GM18861 (cell line): ENCODE measurements around the gene CST9L.
"Not testable (repeated sequence)": the region's sequence is repeated elsewhere in the genome, so short reads cannot be mapped to it uniquely, and the experiment has no call there.

Source experiments
- ATAC-seq: cut with Tn5 transposase; IDR thresholded peaks from one replicate; pipeline ENCODE4 v1.9.1; 2021; ENCODE audit not compliant: unreplicated experiment

CST9L gene

DNA sequence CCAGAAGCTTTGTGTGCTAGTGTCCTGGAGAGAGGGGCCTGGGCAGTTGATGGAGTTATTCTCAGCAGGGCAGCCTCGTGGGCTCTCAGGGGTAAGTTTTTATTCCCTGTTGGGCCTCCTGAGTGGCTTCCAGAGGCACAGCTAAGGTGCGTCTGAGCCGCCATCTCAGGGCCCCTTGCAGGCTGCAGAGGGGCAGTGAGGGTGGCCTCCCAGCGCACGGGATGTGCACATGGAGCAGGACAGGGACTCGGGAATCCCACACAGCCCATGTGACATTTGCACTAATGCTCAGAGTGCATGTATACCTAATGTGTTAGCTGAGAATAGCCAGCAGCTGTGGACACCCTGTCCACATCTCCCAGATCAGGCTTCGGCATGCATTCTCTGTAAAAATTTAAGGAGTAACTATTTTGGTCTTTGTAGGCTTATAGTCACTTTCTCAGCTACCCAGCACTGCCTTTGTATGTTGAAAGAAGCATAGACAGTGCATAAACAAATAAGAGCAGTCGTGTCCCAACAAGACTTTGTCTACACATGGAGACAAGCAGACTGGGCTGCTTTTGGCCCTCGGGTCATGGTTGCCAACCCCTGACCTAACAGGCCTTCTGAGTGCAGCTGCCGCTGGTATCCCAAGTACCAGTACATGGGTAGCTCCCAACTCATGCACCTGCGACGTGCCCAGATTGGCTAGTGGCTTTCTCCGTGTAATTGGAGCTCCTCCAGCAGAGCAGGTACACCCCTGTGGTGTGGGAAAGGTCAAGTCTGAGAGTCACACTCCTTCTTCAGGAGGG, 18.6 kb upstream of the CST9L start:
- no peak for ATAC-seq

DNA sequence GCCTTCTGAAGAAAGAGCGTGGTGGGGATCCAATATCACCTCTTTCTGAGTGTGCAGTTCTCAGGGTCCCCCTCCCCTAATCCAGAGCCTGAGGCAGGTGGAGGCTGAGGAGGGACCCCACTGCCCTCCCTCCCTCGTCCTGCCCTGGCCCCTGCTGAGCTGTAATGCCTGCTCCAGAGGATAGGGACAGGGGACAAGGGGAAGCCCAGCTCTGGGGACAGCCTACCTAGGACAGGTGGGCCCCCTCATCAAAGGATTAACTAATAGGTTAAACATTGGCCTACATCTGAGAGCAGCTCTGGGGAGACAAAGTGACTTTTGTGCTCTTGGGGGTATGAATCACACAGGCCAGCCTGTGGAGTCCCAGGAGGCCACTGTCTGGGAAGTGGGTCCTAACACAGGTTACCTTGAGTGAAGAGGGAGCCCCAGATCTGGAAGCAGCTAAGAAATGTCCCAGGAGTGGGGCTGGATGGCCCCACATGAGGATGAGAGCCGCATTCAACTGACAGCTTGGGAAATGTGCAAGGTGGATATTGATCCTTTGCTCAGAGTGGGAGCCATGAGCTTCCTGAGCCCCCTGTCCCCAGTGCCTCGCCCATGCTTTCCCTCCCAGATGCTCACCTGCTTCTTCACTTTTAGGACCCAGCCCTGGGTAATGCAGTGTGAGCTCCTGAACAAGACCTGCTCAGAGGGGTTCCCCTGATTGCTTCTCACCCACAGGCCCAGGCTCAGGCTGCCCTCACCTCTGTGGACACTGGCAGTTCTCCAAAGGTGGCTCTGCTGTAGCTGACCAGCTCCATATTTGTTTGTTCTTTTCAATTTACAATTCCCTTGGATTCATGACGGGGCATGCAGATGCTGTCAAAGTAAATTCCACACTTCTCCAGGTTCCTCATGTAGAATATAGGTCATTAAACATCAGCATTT, 17.8 kb upstream of the CST9L start:
- ATAC-seq, result no peak

DNA sequence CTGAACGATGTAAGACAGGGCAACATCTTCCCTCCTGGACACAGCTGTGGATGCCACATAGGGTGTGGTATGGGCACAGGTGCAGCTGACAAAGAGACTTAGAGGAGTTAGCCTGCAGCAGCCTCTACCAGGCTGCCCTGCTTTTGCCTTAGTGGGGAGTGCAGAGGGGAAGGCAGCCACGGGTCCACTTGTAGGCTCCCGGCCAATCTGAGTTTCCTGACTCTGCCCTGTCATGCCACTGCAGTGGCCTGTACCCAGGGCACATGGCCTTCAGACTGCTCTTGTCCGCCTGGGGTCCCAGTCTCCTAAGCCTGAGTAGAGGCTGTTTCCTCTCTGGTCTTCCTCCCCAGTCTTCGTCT, 17.1 kb upstream of the CST9L start:
- ATAC-seq, result no peak

DNA sequence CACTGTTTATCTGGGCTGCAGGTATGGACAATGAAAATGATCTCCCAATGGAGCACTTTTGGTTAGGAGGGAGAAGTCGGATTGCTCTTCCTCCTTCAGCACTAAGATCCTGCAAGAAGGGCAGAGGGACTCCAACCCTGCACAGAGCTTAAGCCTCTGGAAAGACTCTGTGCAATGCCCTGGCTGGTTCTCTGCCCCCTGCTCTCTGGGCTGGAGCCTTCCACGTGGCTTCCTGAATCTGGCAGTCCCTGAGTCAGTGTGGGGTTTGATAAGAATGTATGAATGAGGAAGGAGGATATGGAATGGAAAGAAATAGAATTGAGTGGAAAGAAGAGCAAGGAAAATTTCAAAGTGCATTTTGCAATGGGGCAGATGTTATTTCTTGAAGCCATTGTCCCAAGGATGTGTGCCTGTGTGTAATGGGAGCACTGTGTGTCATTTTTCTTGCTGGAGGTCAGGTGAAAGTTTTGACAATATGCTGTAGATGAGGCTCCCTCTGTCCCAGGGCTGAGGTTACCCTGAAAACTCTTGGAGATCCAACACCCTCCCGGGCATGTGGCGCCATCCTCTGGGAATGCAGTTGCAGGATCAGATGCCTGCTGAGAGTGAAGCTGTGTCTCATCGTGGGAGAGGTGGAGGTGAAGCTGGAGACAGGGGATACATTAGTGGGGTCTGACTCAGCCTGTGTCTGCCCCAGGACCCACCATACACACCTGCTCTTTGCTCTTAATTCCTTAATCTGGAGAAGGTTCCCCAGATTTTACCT, 16.3 kb upstream of the CST9L start:
- ATAC-seq, result no peak

DNA sequence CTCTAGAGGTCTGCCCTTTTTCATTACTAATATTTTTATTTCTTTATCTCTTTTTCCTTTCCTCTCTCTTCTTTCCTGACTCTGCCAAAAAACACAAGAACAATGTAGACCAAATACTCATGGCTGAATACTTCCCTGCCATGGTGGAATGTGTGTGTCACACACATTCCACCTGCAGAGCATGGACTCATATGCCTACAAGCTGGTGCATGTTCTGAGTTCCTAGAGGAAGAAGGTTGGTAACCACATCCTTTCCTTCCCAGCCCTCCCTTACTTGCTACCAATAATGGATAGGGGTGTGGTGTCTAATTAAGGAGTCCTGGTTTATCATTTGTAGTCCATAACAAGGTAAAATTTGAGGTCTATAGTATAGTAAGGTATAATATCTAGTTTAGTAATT, 15.2 kb upstream of the CST9L start:
- no peak for ATAC-seq

DNA sequence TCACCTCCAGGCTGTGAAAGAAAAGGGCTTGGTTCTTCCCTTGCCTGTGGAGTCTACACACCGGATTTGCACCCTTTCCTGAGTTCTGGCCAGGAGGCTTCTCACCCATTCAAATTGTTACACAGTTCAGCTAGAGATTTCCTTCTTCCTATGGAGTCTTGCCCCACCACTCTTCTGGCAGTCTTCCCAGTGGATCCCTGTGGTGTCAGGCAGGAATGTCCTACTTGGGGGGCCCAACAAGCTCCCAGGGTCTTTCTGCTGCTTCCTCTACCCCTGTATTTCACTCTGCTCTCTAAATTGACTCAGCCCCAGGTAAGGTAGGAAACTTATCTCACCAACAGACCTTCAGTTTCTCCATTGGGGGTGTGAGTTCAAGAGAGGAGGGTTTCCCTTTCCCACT, 14.0 kb upstream of the CST9L start:
- no peak for ATAC-seq

DNA sequence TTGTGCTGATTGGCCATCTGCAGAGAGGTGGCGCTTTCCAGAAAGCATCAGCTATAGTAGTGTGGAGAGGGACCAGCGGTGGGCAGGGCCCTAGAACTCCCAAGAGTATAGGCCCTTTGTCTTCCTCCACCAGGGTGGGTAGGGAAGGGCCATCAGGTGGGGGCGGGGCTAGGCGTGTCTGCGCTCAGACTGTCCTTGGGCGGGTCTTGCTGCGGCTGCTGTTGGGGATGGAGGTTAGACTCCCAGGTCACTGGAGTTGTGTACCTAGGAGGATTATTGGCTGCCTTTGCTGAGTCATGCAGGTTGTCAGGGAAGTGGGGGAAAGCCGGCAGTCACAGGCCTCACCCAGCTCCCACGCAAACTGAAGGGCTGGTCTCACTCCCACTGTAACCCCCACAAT, 13.5 kb upstream of the CST9L start:
- ATAC-seq, result not testable (repeated sequence)

DNA sequence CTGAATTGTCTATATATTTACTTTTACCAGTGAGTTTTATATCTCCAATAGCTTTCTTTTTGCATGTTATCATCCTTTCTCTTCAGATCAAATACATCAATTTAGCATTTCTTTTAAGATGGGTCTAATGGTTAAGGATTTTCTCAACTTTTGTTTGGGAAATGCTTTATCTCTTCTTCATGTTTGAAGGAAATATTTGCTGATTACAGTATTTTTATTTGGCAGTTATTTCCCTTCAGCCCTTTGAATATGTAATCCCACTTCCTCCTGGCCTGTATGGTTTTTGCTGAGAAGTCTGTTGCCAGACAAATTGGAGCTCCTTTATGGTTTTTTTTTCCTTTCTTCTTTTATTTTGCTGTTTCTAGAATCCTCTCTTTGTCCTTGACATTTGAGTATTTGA, 6.7 kb upstream of the CST9L start:
- ATAC-seq, result no peak

DNA sequence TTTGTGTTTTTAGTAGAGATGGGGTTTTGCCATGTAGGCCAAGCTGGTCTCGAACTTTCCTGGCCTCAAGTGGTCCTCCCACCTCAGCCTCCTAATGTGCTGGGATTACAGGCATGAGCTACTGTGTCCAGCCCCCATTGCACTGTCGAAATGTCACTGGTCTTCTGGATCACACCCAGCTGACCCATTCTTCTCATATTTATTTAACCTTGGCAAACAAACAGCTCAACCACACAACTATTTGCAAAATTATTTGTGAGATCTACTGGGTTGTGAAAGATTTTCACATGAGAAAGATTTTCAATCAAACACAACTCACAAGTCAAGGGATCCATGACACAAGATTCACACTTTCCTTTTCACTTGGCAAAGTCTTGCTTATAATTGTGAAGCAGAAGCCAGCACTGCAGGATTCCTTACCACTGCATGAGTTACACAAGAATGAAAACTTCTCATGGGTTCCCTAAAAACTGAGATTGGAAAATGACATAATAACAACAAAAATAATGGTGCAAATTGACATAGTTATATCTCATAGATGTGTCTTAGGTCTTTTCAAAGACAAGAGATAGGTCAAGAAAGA, 2.0 kb upstream of the CST9L start:
- ATAC-seq, result no peak

DNA sequence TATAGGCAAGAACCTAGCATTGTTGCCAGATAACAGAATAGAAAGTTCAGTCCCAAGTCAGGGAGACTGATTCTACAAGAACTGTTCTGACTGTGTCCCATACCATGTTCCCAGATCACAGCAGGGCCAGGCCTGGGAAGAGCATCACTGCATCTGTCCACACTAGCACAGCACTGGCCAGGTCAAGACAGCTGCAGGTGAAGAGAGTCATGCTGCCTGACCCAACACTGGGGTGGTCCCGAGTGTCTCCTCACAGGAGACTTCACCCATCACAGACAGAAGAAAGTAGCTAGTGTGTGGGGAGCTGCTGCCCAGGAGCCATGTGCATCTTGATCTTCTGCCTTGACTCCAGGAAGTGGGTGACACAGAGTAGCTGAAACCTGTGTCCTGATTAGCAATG, 1.3 kb upstream of the CST9L start:
- ATAC-seq, result no peak

DNA sequence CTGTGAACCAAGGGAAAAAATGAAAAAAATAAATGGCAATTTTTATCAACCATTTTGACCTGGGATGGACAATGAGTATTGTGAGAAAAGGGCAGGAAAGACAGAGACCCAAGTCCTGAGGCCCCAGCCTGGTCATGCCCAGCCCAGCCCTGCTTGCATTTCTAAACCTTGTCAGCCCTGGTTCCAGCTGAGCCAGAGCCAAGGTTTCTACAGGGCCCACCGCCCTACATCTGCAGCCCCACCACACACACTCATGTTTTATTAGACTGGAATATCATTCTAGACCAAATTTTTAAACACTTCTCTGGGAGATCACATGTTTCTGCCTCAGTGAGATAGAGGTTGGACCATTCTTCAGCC, 667 bp upstream of the CST9L start:
- no peak for ATAC-seq

DNA sequence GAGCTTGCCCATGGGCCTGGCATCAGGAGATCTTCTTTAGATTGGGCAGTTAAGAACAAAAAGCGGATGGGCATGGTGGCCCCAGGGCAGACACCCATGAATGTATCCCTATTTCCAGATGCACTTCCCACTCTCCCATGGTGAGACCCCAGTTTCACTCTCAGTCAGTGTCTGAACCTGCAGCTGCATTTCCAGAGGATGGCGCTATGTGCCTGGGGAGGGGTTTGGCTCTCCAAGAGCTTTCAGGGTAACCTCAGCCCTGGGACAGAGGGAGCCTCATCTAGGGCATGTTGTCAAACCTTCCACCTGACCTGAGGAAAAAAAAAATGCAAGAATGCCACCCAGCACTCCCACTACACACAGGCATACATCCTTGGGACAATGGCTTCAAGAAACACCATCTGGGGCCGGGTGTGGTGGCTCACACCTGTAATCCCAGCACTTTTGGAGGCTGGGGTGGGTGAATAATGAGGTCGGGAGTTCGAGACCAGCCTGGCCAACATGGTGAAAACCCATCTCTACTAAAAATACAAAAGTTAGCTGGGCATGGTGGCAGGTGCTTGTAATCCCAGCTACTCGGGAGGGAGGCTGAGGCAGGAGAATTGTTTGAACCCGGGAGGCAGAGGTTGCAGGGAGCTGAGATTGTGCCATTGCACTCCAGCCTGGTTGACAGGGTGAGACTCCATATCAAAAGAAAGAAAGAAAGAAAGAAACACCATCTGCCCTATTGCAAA, 1.9 kb downstream of the CST9L start:
- ATAC-seq, result no peak

DNA sequence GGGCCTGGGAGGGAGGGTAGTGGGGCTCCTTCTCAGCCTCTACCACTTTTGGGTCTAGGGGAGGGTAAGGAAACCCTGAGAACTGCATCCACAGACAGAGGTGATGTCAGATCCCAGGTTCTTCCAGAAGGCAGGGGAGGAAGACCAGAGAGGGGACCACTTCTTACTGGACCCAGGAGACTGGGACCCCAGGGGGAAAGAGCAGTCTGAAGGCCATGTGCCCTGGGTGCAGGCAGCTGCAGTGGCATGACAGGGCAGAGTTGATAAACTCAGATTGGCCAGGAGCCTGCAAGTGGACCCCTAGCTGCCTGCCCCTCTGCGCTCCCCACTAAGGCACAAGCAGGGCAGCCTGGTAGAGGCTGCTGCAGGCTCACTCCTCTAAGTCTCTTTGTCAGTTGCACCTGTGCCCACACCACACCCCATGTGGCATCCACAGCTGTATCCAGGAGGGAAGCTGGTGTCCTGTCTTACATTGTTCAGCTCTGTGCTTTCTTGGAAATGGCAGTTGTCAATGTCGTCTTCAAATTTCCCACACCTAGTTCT, 2.7 kb downstream of the CST9L start:
- no peak for ATAC-seq

DNA sequence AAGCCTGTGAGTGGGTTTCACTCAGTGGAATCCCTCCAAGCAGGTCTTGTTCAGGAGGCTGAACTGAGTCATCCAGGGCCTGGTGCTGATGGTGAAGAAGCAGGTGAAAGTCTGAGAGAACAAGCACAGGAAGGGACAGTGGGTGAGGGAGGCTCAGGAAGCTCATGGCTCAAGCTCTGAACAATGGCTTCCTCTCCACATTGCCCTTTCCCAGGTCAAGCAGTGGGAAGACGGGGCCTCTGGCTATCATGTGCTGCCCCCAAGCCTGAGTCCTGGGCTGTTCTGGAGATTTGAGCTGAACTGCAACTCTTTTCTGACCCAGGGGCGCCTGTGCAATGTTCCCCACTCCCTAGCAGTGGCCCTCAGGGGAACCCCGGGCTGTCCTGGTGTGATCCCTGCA, 3.4 kb downstream of the CST9L start:
- ATAC-seq, result no peak

DNA sequence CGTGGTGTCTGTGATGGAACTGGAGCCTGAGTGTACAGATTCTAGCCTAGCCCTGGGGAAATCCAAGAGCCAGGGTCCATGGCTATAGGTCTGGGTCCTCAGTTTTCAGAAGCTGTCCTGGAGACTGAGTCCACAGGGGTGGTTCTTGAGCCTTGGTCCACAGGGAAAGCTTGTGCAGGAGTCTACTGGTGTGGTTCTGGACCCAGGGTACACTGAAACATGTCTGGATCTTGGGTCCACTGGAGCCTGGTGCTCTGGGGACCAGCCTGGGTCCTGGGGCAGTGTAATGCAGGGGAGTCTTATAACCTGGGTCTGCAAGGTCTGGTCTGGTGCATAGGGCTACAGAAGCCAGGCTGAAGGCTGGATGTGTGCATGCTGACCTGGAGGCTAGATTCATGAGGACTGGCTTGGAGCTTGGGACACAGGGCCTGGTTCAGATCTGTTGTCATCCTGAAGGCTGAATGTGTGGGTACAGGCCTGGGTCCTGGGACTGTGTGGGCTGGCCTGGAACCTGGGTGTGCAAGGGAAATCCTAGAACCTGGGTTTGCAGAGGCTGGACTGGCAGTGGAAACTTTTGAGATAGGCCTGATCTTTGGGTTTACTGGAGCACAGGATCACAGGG, 5.5 kb downstream of the CST9L start:
- no peak for ATAC-seq

DNA sequence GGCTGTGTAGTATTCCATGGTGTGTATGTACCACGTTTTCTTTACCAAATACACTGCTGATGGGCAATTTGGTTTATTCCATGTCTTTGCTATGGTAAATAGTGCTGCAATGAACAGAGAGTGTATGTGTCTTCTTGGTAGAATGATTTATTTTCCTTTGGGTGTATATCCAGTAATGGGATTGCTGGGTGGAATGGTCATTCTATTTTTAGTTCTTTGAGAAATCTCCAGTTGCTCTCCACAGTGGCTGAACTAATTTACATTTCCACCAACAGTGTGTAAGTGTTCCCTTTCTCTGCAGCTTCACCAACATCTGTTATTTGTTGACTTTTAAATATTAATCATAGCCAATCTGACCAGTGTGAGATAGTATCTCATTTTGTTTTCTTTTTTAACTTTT, 13.9 kb downstream of the CST9L start:
- no peak for ATAC-seq

DNA sequence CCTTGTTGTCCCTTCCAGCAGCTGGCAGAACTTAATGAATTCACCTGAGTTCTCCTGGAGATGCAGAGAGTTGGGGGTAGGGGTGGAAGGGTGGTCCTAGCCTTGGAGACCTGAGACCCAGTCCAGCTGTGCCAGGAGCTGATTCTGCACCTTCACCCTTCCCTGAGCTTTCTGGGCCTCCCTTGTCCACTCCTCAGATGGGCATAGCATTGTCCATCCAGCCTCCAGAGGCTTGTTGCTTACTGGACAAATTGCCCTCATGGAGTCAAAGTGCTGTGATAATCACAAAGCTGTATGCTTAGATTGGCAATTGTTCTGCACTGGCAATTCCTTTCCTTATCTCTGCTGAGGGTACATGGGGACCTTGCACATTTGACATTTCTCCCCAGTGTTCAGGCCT, 16.5 kb downstream of the CST9L start:
- ATAC-seq, result no peak

DNA sequence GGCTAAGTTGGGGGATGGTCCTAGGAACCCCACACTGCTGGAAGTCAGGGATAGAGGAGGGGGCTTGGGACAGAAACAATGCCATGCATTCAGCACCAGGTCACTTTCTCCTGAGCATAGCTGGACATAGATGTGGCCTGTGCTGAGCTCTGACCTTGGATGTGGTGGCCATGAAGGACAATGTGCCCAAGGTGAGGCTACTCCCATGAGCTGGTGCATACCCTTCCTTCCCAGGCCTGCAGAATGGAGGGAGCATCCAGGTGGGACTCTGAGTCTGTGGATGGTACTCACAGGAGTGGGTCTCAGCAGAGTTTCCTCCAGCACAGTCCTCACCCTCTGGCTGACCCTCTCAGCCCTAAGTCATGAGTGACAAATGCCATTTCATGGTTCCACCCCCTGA, 16.9 kb downstream of the CST9L start:
- no peak for ATAC-seq

DNA sequence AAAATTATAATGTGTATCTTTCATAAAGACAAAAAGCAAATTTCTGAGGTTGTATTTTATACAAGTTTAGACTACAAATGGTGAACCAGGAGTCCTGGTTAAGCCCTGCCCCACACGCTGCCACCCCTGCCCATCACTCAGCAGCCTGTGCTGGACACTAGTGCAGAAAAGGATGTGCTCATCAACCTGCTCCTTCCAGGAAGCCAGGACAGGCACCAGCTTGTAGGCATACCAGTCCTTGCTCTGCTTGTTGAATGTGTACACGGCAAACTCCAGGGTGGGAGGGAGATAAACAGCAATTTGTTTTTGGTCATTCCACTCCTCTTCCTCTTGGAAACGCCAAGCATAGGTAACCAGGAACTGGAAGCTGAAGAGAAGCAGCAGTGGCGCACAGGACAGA, 18.1 kb downstream of the CST9L start:
- no peak for ATAC-seq

DNA sequence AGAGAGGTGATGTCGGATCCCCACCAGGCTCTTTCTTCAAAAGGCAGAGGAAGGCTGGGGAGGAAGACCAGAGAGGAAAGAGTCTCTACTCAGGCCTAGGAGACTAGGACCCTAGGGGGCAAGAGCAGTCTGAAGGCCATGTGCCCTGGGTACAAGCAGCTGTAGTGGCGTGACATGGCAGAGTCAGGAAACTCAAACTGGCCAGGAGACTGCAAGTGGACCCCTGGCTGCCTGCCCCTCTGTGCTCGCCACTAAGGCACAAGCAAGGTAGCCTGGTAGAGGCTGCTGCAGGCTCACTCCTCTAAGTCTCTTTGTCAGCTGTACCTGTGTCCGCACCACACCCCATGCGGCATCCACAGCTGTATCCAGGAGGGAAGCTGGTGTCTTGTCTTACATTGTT, 19.9 kb downstream of the CST9L start:
- no peak for ATAC-seq
